B cell (primary cell): Measurements from ENCODE around the gene PATE1. TPM values are rescaled to one million over a fixed set of nuclear protein-coding genes. Genes with fewer than 3 reads are reported as not detected.

Experiments
- ATAC-seq: fragments of 200-7000 bp; cut with Tn5 transposase; one replicate; pipeline ENCODE4 v1.10.0; 2021; ENCODE audit warnings: low read depth, mild to moderate bottlenecking, moderate number of reproducible peaks, moderate library complexity
- CTCF ChIA-PET: fragments of 350-600 bp; sonication (Branson Sonifier 250); formaldehyde crosslinking; loops from one replicate; lab custom pipeline; 2021; ENCODE audit warnings: antibody characterized with exemption, inconsistent platforms; lab: Charles Lee
- POLR2A ChIA-PET: fragments of 350-600 bp; sonication (Branson Sonifier 250); formaldehyde crosslinking; loops from one replicate; lab custom pipeline; 2021; ENCODE audit warnings: antibody characterized with exemption; lab: Charles Lee
- DNase-seq: peaks from one replicate; pipeline ENCODE4 v3.0.0; 2013
- H2AFZ ChIP-seq: 2 replicates; pipeline ENCODE4 v1.6.1; 2012; ENCODE audit warnings: mild to moderate bottlenecking, low read depth, low read length; ENCODE audit not compliant: insufficient read depth, poor library complexity, severe bottlenecking
- H3K27ac ChIP-seq, 2 donors: 1 replicate in 1 of 2; 2 replicates in 1 of 2; pipeline ENCODE4 v1.5.1; 2012 to 2013; ENCODE audit warnings: low read length in 2 of 2, mild to moderate bottlenecking in 2 of 2, moderate library complexity in 1 of 2
- H3K27me3 ChIP-seq, 4 experiments: fragments of 200-600 bp in 1 of 4; sonication (generic) in 1 of 4; replicated peaks in 1 of 4; 1 replicate in 2 of 4; 2 replicates in 2 of 4; pipeline versions ENCODE4 v1.6.1 to v1.7.0; 2013 to 2016; ENCODE audit warnings: low read length in 3 of 4, mild to moderate bottlenecking in 2 of 4, mixed read lengths in 1 of 4, moderate library complexity in 1 of 4; ENCODE audit not compliant: insufficient read depth in 4 of 4, control insufficient read depth in 3 of 4; ENCODE audit errors: control extremely low read depth in 1 of 4
- H3K36me3 ChIP-seq, 2 experiments: replicated peaks in 1 of 2; 1 replicate in 1 of 2; 2 replicates in 1 of 2; pipeline versions ENCODE4 v1.6.1 to v1.7.1; 2013; ENCODE audit warnings: low read length in 1 of 2; ENCODE audit not compliant: insufficient read depth in 2 of 2, control insufficient read depth in 1 of 2; ENCODE audit errors: control extremely low read depth in 1 of 2, extremely low read depth in 1 of 2
- H3K4me1 ChIP-seq, 2 donors: fragments of 200-600 bp in 1 of 2; sonication (generic) in 1 of 2; 1 replicate in 1 of 2; 2 replicates in 1 of 2; pipeline versions ENCODE4 v1.5.1 to v1.6.1; 2013 to 2017; ENCODE audit warnings: low read length in 2 of 2; ENCODE audit not compliant: control insufficient read depth in 2 of 2, insufficient read depth in 2 of 2
- H3K4me2 ChIP-seq: replicated peaks from 2 replicates; pipeline ENCODE3; 2012; ENCODE audit warnings: mild to moderate bottlenecking, low read depth, low read length; ENCODE audit not compliant: poor library complexity, severe bottlenecking
- H3K4me3 ChIP-seq, 5 experiments: fragments of 200-600 bp in 1 of 5; sonication (generic) in 1 of 5; 1 replicate in 3 of 5; 2 replicates in 2 of 5; pipeline versions ENCODE4 v1.5.1 to v1.7.0; 2011 to 2016; ENCODE audit warnings: low read length in 4 of 5, mild to moderate bottlenecking in 4 of 5, low read depth in 2 of 5, control low read depth in 1 of 5, moderate library complexity in 1 of 5; ENCODE audit not compliant: insufficient read depth in 1 of 5; ENCODE audit errors: control extremely low read depth in 1 of 5, extremely low read depth in 1 of 5
- H3K79me2 ChIP-seq: fragments of 200-600 bp; sonication (generic); one replicate; pipeline ENCODE4 v1.6.0; 2016; ENCODE audit warnings: low read length; ENCODE audit not compliant: control insufficient read depth, insufficient read depth
- H3K9ac ChIP-seq: fragments of 200-600 bp; sonication (generic); 2 replicates; pipeline ENCODE4 v1.6.1; 2017; ENCODE audit warnings: mild to moderate bottlenecking, low read length, moderate library complexity
- H3K9me3 ChIP-seq, 3 donors: one replicate each; pipeline versions ENCODE4 v1.6.1 to v1.7.1; 2013; ENCODE audit warnings: low read length in 2 of 3; ENCODE audit not compliant: control insufficient read depth in 2 of 3, insufficient read depth in 1 of 3; ENCODE audit errors: control extremely low read depth in 1 of 3
- H4K20me1 ChIP-seq: 2 replicates; pipeline ENCODE4 v1.6.0; 2012; ENCODE audit warnings: mild to moderate bottlenecking, low read length; ENCODE audit not compliant: insufficient read depth, control insufficient read depth, poor library complexity, severe bottlenecking
- H3K27ac Mint-ChIP-seq: one replicate; pipeline ENCODE4 v1.8.0; 2021; ENCODE audit warnings: mixed read lengths
- H3K27me3 Mint-ChIP-seq: one replicate; pipeline ENCODE4 v1.8.0; 2021; ENCODE audit warnings: mixed read lengths
- H3K4me1 Mint-ChIP-seq: one replicate; pipeline ENCODE4 v1.8.0; 2021; ENCODE audit warnings: mixed read lengths
- H3K4me3 Mint-ChIP-seq: one replicate; pipeline ENCODE4 v1.8.0; 2021; ENCODE audit warnings: mixed read lengths
- H3K9me3 Mint-ChIP-seq: one replicate; pipeline ENCODE4 v1.8.0; 2022; ENCODE audit warnings: mixed read lengths; ENCODE audit not compliant: insufficient read depth
- CTCF ChIP-seq: fragments of 200-600 bp; IDR thresholded peaks from one replicate; pipeline ENCODE4 v1.8.0; 2022; ENCODE audit warnings: antibody characterized with exemption, mild to moderate bottlenecking
- EZH2 ChIP-seq: IDR thresholded peaks from 2 replicates; pipeline ENCODE4 v1.6.1; 2012; ENCODE audit warnings: borderline replicate concordance, low read depth, mild to moderate bottlenecking, moderate library complexity, low read length; ENCODE audit not compliant: insufficient read depth, poor library complexity, severe bottlenecking
- WGBS: methylation state at CpG from one replicate; pipeline ENCODE4 v1.1.5; 2013; ENCODE audit warnings: missing lambda C conversion rate; ENCODE audit not compliant: insufficient coverage; 5-methylcytosine and 5-hydroxymethylcytosine counted together
- intact Hi-C: fragments of 100-400 bp; cut with micrococcal nuclease; formaldehyde crosslinking; loops from one replicate; pipeline ENCODE4 v1.10.0; 2022
- polyA minus RNA-seq: library from RNA; depleted of rRNA, polyadenylated mRNA; stranded (reverse); fragments of >200 nt; gene quantifications from 2 replicates; pipeline ENCODE4 v1.2.3, GENCODE V29; 2012
- polyA plus RNA-seq: library from polyadenylated mRNA; depleted of rRNA; stranded (reverse); fragments of >200 nt; gene quantifications from 2 replicates; pipeline ENCODE4 v1.2.3, GENCODE V29; 2012
- total RNA-seq, 2 donors: library from RNA; stranded (reverse); fragments of 120-200 nt in 1 of 2; gene quantifications; 1 replicate in 1 of 2; 2 replicates in 1 of 2; pipeline versions ENCODE4 v1.2.3 to v1.2.4, GENCODE V29; 2013 to 2022

Gene PATE1
- total RNA-seq, result not detected in 2 replicates
- not detected for total RNA-seq (2013)
- not detected in 2 replicates for polyA plus RNA-seq
- polyA minus RNA-seq, result not detected in 2 replicates

GRCh38 chr11:125745979-125746378, at the start of gene PATE1:
PATE1 (plus strand) TSS chr11:125746279; CDS start chr11:125746305, 26 bp downstream.
- no peak within 1 kb of the TSS for H3K4me2 ChIP-seq
- H3K27me3 ChIP-seq, result peaks cover 0 to 11% (median 1%) of the 10 kb centered on the region in 4 experiments
- WGBS, result 88% methylated on average over 3 of the region's 3 CpGs
- H3K9ac ChIP-seq, result no peak within 1 kb of the TSS
- no peaks in the 10 kb centered on the region for H4K20me1 ChIP-seq
- Mint-ChIP-seq H3K27me3 (peaks cover 4% of the 10 kb centered on the region), H3K9me3 (no peaks in the 10 kb centered on the region), H3K4me3 (no peak within 1 kb of the TSS), H3K27ac (no peak within 1 kb of the TSS), H3K4me1 (no peaks in the 10 kb centered on the region)
- TF ChIP-seq EZH2, result no peak
- no peak within 1 kb of the TSS for H2AFZ ChIP-seq
- H3K79me2 ChIP-seq, result no peaks in the 10 kb centered on the region
- ChIA-PET CTCF (no interaction called here), POLR2A (no interaction called here)
- no peak within 1 kb of the TSS for H3K4me3 ChIP-seq
- H3K27ac ChIP-seq, result no peak within 1 kb of the TSS
- H3K4me1 ChIP-seq, result no peaks in the 10 kb centered on the region
- intact Hi-C loops, result no loop called here
- no peak for DNase-seq
- H3K36me3 ChIP-seq, result no peaks in the 10 kb centered on the region
- H3K9me3 ChIP-seq, result no peaks in the 10 kb centered on the region
- no peak for ATAC-seq

GRCh38 chr11:125701018-125701610, 45.0 kb upstream of the PATE1 start:
- no peak overlapping the region for H3K27ac Mint-ChIP-seq
- H3K4me3 Mint-ChIP-seq, result no peak overlapping the region
- WGBS, result no CpG with 5 or more reads among the region's 6 CpGs
- Histone ChIP-seq H3K4me1 (no peaks in the 10 kb centered on the region), H3K36me3 (no peaks in the 10 kb centered on the region), H3K9me3 (no peaks in the 10 kb centered on the region), H3K4me2 (no peak overlapping the region), H3K27ac (no peak overlapping the region), H3K4me3 (no peak overlapping the region), H4K20me1 (no peaks in the 10 kb centered on the region), H3K79me2 (no peaks in the 10 kb centered on the region), H2AFZ (no peak overlapping the region), H3K9ac (no peak overlapping the region), H3K27me3 (no peaks in the 10 kb centered on the region)
- no peak for TF ChIP-seq CTCF
- TF ChIP-seq EZH2, result no peak
- ATAC-seq, result no peak
- CTCF ChIA-PET, result no interaction called here
- POLR2A ChIA-PET, result no interaction called here
- H3K27me3 Mint-ChIP-seq, result peaks cover 14% of the 10 kb centered on the region
- no peaks in the 10 kb centered on the region for H3K9me3 Mint-ChIP-seq
- DNase-seq, result no peak
- no peaks in the 10 kb centered on the region for H3K4me1 Mint-ChIP-seq
- intact Hi-C loops, result no loop called here
